GM12878 (cell line): ENCODE data around the gene SMIM31.

Experiments used
- ATF3 ChIP-seq: IDR thresholded peaks from 2 replicates; pipeline ENCODE4 v1.6.1; 2011; ENCODE audit warnings: low read depth, mild to moderate bottlenecking, low read length, moderate library complexity, borderline replicate concordance; ENCODE audit errors: extremely low read depth
- CREB1 ChIP-seq: IDR thresholded peaks from 2 replicates; pipeline ENCODE4 v1.6.1; 2012; ENCODE audit warnings: low read depth, mild to moderate bottlenecking, inconsistent platforms

- TF ChIP-seq CREB1: no peak
- no peak for TF ChIP-seq ATF3
Observed at GRCh38 chr4:164800786-164801185, 46.9 kb downstream of the SMIM31 start.
